ENCODE measurements around the gene VWA5B2.

Gene VWA5B2
- 0 to 0.68 (median 0.24) reads per million in 9 experiments for total RNA-seq

GRCh38 chr3:184229394-184230080 lies at the start of gene VWA5B2:
TSS of gene VWA5B2 (plus strand) at chr3:184229585. CDS start at chr3:184230529, 944 bp downstream.
- peaks cover 60 to 80% of the 10 kb centered on the region in 2 donors for H3K27me3 Mint-ChIP-seq
- DNase-seq, result peak; percentile 67 to 82 (median 74)
- H3K4me3 Mint-ChIP-seq, result peak within 1 kb of the TSS; percentile 82 to 89
- peak within 1 kb of the TSS in 1 of 2 donors; percentile 75 for H3K27ac Mint-ChIP-seq
- no peaks in the 10 kb centered on the region for H3K9me3 Mint-ChIP-seq
- H3K4me1 Mint-ChIP-seq (ENCODE audit: low read depth in 2 of 2), result peaks cover 10% of the 10 kb centered on the region in 2 donors
- peak; percentile 97 for ATAC-seq (replicated peaks)
- peaks cover 3% of the 10 kb centered on the region for H3K36me3 Mint-ChIP-seq (ENCODE audit: insufficient read depth)

DNA sequence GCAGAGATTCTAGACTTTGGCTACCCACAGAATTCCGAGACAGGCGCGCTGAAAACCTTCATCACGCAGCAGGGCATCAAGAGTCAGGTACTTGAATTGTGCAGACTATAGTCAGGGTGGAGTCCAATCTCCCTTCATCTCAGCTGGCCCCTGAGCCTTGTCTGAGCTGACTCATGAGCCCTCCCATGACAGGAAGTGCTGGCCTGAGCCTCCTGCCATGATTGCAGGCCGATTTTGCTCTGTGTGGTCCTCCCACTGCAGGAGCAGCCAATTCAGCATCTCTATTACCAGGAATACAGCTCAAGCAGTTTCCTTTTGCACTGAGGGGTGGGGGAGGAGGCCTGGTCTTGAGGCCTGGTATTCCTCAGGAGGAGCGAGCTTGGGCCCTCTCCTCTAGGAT lies 49.2 kb upstream of the VWA5B2 start:
- Mint-ChIP-seq H3K4me1 (ENCODE audit: low read depth in 2 of 2) (peaks cover 24 to 29% of the 10 kb centered on the region in 2 donors), H3K36me3 (ENCODE audit: insufficient read depth) (peaks cover 43% of the 10 kb centered on the region), H3K9me3 (no peaks in the 10 kb centered on the region), H3K4me3 (no peak overlapping the region), H3K27ac (peak overlapping the region in 1 of 2 donors; percentile 35), H3K27me3 (no peaks in the 10 kb centered on the region)
- ATAC-seq (replicated peaks), result no peak
- DNase-seq, result no peak

DNA sequence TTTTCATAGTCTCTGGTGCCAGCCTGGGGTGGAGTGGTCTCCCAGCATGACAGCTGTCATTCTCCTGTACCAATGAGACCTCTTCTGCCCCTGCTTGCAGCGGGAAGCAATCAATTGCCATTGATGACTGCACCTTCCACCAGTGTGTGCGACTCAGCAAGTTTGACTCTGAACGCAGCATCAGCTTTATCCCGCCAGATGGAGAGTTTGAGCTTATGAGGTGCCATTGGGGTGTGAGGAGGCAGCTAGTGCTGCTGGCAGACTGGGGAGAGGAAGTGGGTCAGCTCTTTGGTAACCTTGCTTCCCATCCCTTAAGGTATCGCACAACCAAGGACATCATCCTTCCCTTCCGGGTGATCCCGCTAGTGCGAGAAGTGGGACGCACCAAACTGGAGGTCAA lies 47.8 kb upstream of the VWA5B2 start:
- H3K27ac Mint-ChIP-seq, result no peak overlapping the region
- DNase-seq, result no peak
- peaks cover 46% of the 10 kb centered on the region for H3K36me3 Mint-ChIP-seq (ENCODE audit: insufficient read depth)
- H3K27me3 Mint-ChIP-seq, result no peaks in the 10 kb centered on the region
- no peak for ATAC-seq (replicated peaks)
- H3K9me3 Mint-ChIP-seq, result no peaks in the 10 kb centered on the region
- no peak overlapping the region for H3K4me3 Mint-ChIP-seq
- peaks cover 22 to 27% of the 10 kb centered on the region in 2 donors for H3K4me1 Mint-ChIP-seq (ENCODE audit: low read depth in 2 of 2)

GRCh38 chr3:184183679-184184078 lies 45.7 kb upstream of the VWA5B2 start:
- no peak overlapping the region for H3K4me3 Mint-ChIP-seq
- H3K4me1 Mint-ChIP-seq (ENCODE audit: low read depth in 2 of 2), result peaks cover 33 to 34% of the 10 kb centered on the region in 2 donors
- no peak overlapping the region for H3K27ac Mint-ChIP-seq
- no peak for DNase-seq
- no peaks in the 10 kb centered on the region for H3K9me3 Mint-ChIP-seq
- peaks cover 55% of the 10 kb centered on the region for H3K36me3 Mint-ChIP-seq (ENCODE audit: insufficient read depth)
- no peak for ATAC-seq (replicated peaks)
- H3K27me3 Mint-ChIP-seq, result no peaks in the 10 kb centered on the region

GRCh38 chr3:184184546-184185230 lies 44.7 kb upstream of the VWA5B2 start:
- peaks cover 33 to 36% of the 10 kb centered on the region in 2 donors for H3K4me1 Mint-ChIP-seq (ENCODE audit: low read depth in 2 of 2)
- DNase-seq (no peak), ATAC-seq (replicated peaks) (no peak)
- no peaks in the 10 kb centered on the region for H3K27me3 Mint-ChIP-seq
- peak overlapping the region in 1 of 2 donors; percentile 94 for H3K27ac Mint-ChIP-seq
- peak overlapping the region; percentile 84 to 89 for H3K4me3 Mint-ChIP-seq
- H3K9me3 Mint-ChIP-seq, result no peaks in the 10 kb centered on the region
- H3K36me3 Mint-ChIP-seq (ENCODE audit: insufficient read depth), result peaks cover 54% of the 10 kb centered on the region

DNA sequence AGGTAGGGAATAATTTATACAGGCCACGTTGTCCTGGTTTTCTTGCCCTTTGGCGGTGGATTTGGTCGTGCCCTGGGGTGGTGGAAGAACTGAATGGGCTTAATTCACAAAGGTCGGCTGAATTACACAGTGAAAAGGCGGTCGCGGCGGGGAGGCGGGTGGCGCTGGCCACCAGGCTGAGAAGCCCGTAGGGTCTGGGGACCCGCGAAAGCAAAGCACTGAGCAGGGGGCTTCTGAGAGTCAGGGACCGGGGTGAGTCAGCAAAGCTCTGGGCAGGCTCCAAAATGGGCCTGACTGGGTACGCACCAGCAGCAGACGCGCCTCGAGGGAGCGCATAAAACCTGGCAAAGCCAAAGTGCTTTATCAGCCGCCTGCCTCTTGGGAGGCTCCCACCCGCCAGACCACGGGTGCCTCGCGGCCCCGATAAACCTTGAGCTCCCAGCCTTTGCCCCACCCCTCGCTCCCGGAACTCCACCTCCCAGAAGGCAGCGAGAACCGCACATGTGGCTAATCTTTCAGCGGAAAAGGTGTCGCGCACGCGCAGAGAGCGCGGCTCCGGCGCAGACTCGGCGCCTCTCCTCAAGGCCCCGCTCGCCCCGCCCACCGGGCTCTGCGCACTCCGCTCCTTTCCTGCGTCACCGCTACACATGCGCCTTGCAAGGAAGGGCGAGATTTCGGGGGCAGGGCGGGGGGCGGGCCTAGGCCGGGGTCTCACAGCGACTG lies 43.8 kb upstream of the VWA5B2 start:
- DNase-seq, result peak; percentile 98 to 99 (median 98)
- ATAC-seq (replicated peaks), result peak; percentile 88
- peaks cover 33 to 40% of the 10 kb centered on the region in 2 donors for H3K4me1 Mint-ChIP-seq (ENCODE audit: low read depth in 2 of 2)
- H3K27ac Mint-ChIP-seq, result peak overlapping the region; percentile 94 to 96
- peaks cover 57% of the 10 kb centered on the region for H3K36me3 Mint-ChIP-seq (ENCODE audit: insufficient read depth)
- H3K27me3 Mint-ChIP-seq, result no peaks in the 10 kb centered on the region
- peak overlapping the region; percentile 84 to 89 for H3K4me3 Mint-ChIP-seq
- no peaks in the 10 kb centered on the region for H3K9me3 Mint-ChIP-seq

- no peaks in the 10 kb centered on the region for H3K27me3 Mint-ChIP-seq
- H3K4me1 Mint-ChIP-seq (ENCODE audit: low read depth in 2 of 2), result peaks cover 33 to 40% of the 10 kb centered on the region in 2 donors
- no peaks in the 10 kb centered on the region for H3K9me3 Mint-ChIP-seq
- peak within 1 kb of the TSS; percentile 84 to 89 for H3K4me3 Mint-ChIP-seq
- DNase-seq, result no peak
- ATAC-seq (replicated peaks), result peak; percentile 24
- peaks cover 58% of the 10 kb centered on the region for H3K36me3 Mint-ChIP-seq (ENCODE audit: insufficient read depth)
- H3K27ac Mint-ChIP-seq, result peak within 1 kb of the TSS; percentile 94 to 96
These were observed 43.0 kb upstream of the VWA5B2 start, which contains the start of gene ABCF3 for GRCh38 chr3:184186184-184186901. TSS of gene ABCF3 (plus strand) at chr3:184186199. CDS start at chr3:184186208, 9 bp downstream.

GRCh38 chr3:184186902-184187207 lies 42.5 kb upstream of the VWA5B2 start:
- peaks cover 63% of the 10 kb centered on the region for H3K36me3 Mint-ChIP-seq (ENCODE audit: insufficient read depth)

DNA sequence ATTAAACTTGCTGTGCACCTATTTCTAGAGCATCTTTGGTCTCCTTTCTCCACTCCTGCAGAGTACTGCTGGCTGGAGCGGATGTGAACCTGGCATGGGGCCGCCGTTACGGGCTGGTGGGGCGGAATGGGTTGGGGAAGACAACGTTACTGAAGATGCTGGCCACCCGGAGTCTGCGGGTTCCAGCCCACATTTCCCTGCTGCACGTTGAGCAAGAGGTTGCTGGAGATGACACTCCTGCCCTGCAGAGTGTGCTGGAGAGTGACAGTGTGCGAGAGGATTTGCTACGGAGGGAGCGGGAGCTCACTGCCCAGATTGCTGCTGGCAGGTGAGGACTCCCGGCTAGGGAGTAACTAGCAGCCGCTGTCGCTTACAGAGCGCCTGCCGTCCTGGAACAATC lies 41.3 kb upstream of the VWA5B2 start:
- H3K4me1 Mint-ChIP-seq (ENCODE audit: low read depth in 2 of 2), result peaks cover 35 to 40% of the 10 kb centered on the region in 2 donors
- DNase-seq (no peak), ATAC-seq (replicated peaks) (no peak)
- no peaks in the 10 kb centered on the region for H3K9me3 Mint-ChIP-seq
- H3K4me3 Mint-ChIP-seq, result peak overlapping the region in 1 of 2 donors; percentile 84
- H3K27me3 Mint-ChIP-seq, result no peaks in the 10 kb centered on the region
- H3K36me3 Mint-ChIP-seq (ENCODE audit: insufficient read depth), result peaks cover 75% of the 10 kb centered on the region
- H3K27ac Mint-ChIP-seq, result no peak overlapping the region

More at GRCh38 chr3:184186902-184187207, 42.5 kb upstream of the VWA5B2 start:
- ATAC-seq (replicated peaks) (no peak), DNase-seq (no peak)
- Mint-ChIP-seq H3K4me1 (ENCODE audit: low read depth in 2 of 2) (peaks cover 33 to 40% of the 10 kb centered on the region in 2 donors), H3K27ac (peak overlapping the region; percentile 94 to 96), H3K9me3 (no peaks in the 10 kb centered on the region), H3K27me3 (no peaks in the 10 kb centered on the region), H3K4me3 (peak overlapping the region; percentile 84 to 89)

GRCh38 chr3:184189421-184189820 lies 40.0 kb upstream of the VWA5B2 start:
- ATAC-seq (replicated peaks) (no peak), DNase-seq (no peak)
- H3K4me1 Mint-ChIP-seq (ENCODE audit: low read depth in 2 of 2), result peaks cover 34 to 40% of the 10 kb centered on the region in 2 donors
- no peak overlapping the region for H3K4me3 Mint-ChIP-seq
- H3K27me3 Mint-ChIP-seq, result no peaks in the 10 kb centered on the region
- H3K36me3 Mint-ChIP-seq (ENCODE audit: insufficient read depth), result peaks cover 73% of the 10 kb centered on the region
- H3K27ac Mint-ChIP-seq, result no peak overlapping the region
- H3K9me3 Mint-ChIP-seq, result no peaks in the 10 kb centered on the region

DNA sequence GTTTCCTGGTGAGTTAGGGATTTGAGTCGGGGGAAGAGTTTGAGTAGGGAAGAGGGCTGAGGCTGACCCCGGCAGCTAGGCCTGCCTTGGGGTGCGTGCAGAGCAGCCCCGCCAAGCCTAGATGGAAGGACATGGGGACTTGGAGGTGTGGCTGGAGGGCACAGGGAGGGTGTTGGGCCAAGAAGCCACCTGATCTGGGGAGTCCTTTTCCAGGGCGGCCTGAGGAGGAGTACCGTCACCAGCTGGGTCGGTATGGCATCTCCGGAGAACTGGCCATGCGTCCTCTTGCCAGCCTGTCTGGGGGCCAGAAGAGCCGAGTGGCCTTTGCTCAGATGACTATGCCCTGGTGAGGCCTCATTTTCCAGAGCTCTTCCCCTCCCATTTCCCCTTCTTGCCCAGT lies 36.5 kb upstream of the VWA5B2 start:
- Mint-ChIP-seq H3K36me3 (ENCODE audit: insufficient read depth) (peaks cover 78% of the 10 kb centered on the region), H3K27me3 (no peaks in the 10 kb centered on the region), H3K27ac (no peak overlapping the region), H3K9me3 (no peaks in the 10 kb centered on the region), H3K4me1 (ENCODE audit: low read depth in 2 of 2) (peaks cover 9 to 15% of the 10 kb centered on the region in 2 donors), H3K4me3 (no peak overlapping the region)
- no peak for DNase-seq
- ATAC-seq (replicated peaks), result no peak

DNA sequence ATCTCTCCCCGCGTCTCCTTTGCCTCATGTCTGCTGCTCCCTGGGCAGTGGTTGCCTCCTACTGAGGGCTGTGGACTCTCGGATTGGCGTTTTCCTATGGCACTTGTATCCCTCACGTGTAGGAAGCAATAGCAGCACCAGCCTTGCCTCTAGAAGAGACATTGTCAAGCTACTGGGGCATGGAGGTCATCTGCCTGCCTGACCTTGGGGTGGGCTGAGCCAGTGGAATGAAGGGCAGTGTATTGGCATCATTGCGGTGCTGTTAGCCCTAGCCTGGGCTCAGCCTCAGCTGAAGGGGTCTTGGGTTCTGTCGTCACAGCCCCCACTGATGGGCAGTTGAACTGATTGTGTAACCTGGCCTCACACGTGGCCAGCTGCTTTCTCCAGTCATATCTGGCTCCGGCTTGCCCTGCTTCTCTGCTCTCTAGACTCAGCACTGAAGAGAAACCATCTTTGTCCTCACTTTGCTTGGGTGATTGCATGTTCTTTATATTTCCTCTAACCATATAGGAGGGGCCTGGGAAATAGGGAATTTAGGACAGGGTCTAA lies 35.3 kb upstream of the VWA5B2 start:
- DNase-seq (no peak), ATAC-seq (replicated peaks) (no peak)
- Mint-ChIP-seq H3K4me1 (ENCODE audit: low read depth in 2 of 2) (peaks cover 2 to 4% of the 10 kb centered on the region in 2 donors), H3K27me3 (no peaks in the 10 kb centered on the region), H3K4me3 (no peak overlapping the region), H3K36me3 (ENCODE audit: insufficient read depth) (peaks cover 68% of the 10 kb centered on the region), H3K9me3 (no peaks in the 10 kb centered on the region), H3K27ac (no peak overlapping the region)

- Mint-ChIP-seq H3K36me3 (ENCODE audit: insufficient read depth) (peaks cover 44% of the 10 kb centered on the region), H3K27me3 (no peaks in the 10 kb centered on the region), H3K27ac (no peak overlapping the region), H3K4me3 (no peak overlapping the region), H3K4me1 (ENCODE audit: low read depth in 2 of 2) (peaks cover 0 to 2% of the 10 kb centered on the region in 2 donors), H3K9me3 (no peaks in the 10 kb centered on the region)
- no peak for ATAC-seq (replicated peaks)
- no peak for DNase-seq
These were observed 32.8 kb upstream of the VWA5B2 start for GRCh38 chr3:184196536-184196935.

Data from effector memory CD8-positive, alpha-beta T cell (primary cell).